Measurements from ENCODE around the gene HTR7. TPM values are rescaled to one million over a fixed set of nuclear protein-coding genes. Genes with fewer than 3 reads are reported as not detected.

Gene HTR7
- total RNA-seq, 2 experiments from 2014 or later = not detected

Other genes starting within 250 kb of the HTR7 start
- gene RPP30, start 13.9 kb upstream of the HTR7 start, total RNA-seq = 100 to 1,000 TPM; 103 to 115 TPM
- not detected for gene ANKRD1, start 63.0 kb upstream of the HTR7 start, total RNA-seq

Data from activated CD4-positive, alpha-beta T cell treated with anti-CD3 and anti-CD28 coated beads for 36 hours (primary cell).